HepG2 (cell line): ENCODE data around the gene DOCK2.

Source experiments
- CENPBD1 ChIP-seq: sonication (generic); formaldehyde crosslinking; IDR thresholded peaks from 2 replicates; pipeline ENCODE4 v1.8.0; 2022; ENCODE audit warnings: missing genetic modification reagents, low read depth, mild to moderate bottlenecking, borderline replicate concordance
- KLF12 ChIP-seq: sonication (generic); formaldehyde crosslinking; IDR thresholded peaks from 2 replicates; pipeline ENCODE4 v1.4.0; 2020; ENCODE audit warnings: missing genetic modification reagents, borderline replicate concordance
- ZNF207 ChIP-seq: fragments of 450-650 bp; IDR thresholded peaks from 2 replicates; pipeline ENCODE4 v1.6.1; 2016; ENCODE audit warnings: antibody characterized with exemption, borderline replicate concordance

DNA sequence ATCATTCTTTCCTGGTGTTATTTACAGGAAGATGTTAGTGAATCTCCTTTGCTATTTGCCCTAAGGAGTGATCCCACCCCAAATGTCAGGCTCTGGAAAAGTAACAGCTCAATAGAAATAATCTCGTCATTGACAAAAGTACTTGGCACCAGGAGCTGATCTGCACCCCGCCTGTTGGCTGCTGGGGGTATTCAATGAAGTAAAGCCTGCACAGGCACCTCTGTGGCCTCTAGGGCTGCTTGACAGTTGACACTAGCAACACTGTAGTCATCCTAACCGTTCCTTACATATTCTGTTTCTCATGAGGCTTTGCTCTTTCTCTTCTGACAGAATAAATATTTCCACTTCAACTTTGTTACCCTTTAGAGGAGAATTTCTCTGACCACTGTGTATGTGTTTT, 103.4 kb downstream of the DOCK2 start:
- TF ChIP-seq CENPBD1 (CRISPR knock-in tag), result no peak
- TF ChIP-seq ZNF207, result no peak
- TF ChIP-seq KLF12 (CRISPR knock-in tag), result no peak
